ENCODE results near the gene ASTN2. TPM values are rescaled to one million over a fixed set of nuclear protein-coding genes. Genes with fewer than 3 reads are reported as not detected.

The ASTN2 gene
- total and polyA plus RNA-seq, 10 of the 15 experiments (the other 5 are each of a cell fraction or from before 2014, with no cell fraction given) = 1.4 to 15.7 (median 7.0) TPM

- intact Hi-C loops (cut with micrococcal nuclease; ENCODE audit: unreplicated experiment) = no loop called here
- FAIRE-seq (peak; percentile 65), DNase-seq (ENCODE audit: low read depth, low spot score) (no peak), ATAC-seq (no peak)
- no TSS peak for BruUV-seq (replicated peaks)
- no peak overlapping the region for H3K4me3 ChIP-seq
- in situ Hi-C loops (cut with MboI) = no loop called here
- H3K9me3 ChIP-seq (replicated peaks; ENCODE audit: control insufficient read depth, insufficient read depth, low read length) = no peaks in the 10 kb centered on the region
- H3K79me2 ChIP-seq (ENCODE audit: control insufficient read depth, insufficient read depth, low read length) = no peaks in the 10 kb centered on the region
- H3K4me2 ChIP-seq (ENCODE audit: control insufficient read depth, insufficient read depth) = no peak overlapping the region
- TF ChIP-seq RB1 (IDR thresholded peaks at IDR 0.05; ENCODE audit: borderline replicate concordance) (no peak), EGR1 (IDR thresholded peaks at IDR 0.05; ENCODE audit: borderline replicate concordance in 1 of 2, low read depth in 2 of 2, low read length in 2 of 2) (no peak), NRF1 (conservative IDR thresholded peaks at IDR 0.05; ENCODE audit: low read depth, low read length) (no peak)
- no peaks in the 10 kb centered on the region for H3K4me1 ChIP-seq (ENCODE audit: control insufficient read depth, insufficient read depth, low read length)
- ChIA-PET RAD21 (ENCODE audit: unreplicated experiment) (interaction anchor here (1.2 kb wide), 1 partner anchor 15 kb away, joined by 3 read pairs; no protein-coding TSS in a partner anchor), SMC1A (ENCODE audit: uncharacterized antibody, unreplicated experiment) (interaction anchor here (1.8 kb wide), 1 partner anchor 77 kb away, joined by 4 read pairs; no protein-coding TSS in a partner anchor), CTCF (no interaction called here), POLR2A (no interaction called here)
- no peaks in the 10 kb centered on the region for H3K36me3 ChIP-seq (ENCODE audit: control insufficient read depth in 2 of 2, insufficient read depth in 2 of 2, low read length in 1 of 2)
- no peaks in the 10 kb centered on the region for H4K20me1 ChIP-seq (ENCODE audit: control insufficient read depth, insufficient read depth)
- H2AFZ ChIP-seq (ENCODE audit: control insufficient read depth, low read depth, low read length) = no peak overlapping the region
- H3K9ac ChIP-seq (ENCODE audit: control insufficient read depth, insufficient read depth, low read length) = no peak overlapping the region
- WGBS (ENCODE audit: insufficient coverage, insufficient replicate concordance, low lambda C conversion rate, missing lambda C conversion rate) = 50% methylated on average over 4 of the region's 4 CpGs
- H3K27me3 ChIP-seq (replicated peaks in 1 of 2; ENCODE audit: control insufficient read depth in 2 of 2, insufficient read depth in 2 of 2, low read length in 1 of 2) = no peaks in the 10 kb centered on the region
- H3K27ac ChIP-seq (ENCODE audit: control insufficient read depth, insufficient read depth) = no peak overlapping the region
Observed at GRCh38 chr9:116434314-116434713, 980.5 kb downstream of the ASTN2 start.

- no peaks in the 10 kb centered on the region for H3K36me3 ChIP-seq (ENCODE audit: control insufficient read depth in 2 of 2, insufficient read depth in 2 of 2, low read length in 1 of 2)
- ATAC-seq = no peak
- no peaks in the 10 kb centered on the region for H3K9me3 ChIP-seq (replicated peaks; ENCODE audit: control insufficient read depth, insufficient read depth, low read length)
- no peaks in the 10 kb centered on the region for H3K79me2 ChIP-seq (ENCODE audit: control insufficient read depth, insufficient read depth, low read length)
- ChIA-PET POLR2A (no interaction called here), SMC1A (ENCODE audit: uncharacterized antibody, unreplicated experiment) (no interaction called here), RAD21 (ENCODE audit: unreplicated experiment) (no interaction called here), CTCF (no interaction called here)
- intact Hi-C loops (cut with micrococcal nuclease; ENCODE audit: unreplicated experiment) = no loop called here
- no peak for DNase-seq (ENCODE audit: low read depth, low spot score)
- H3K4me2 ChIP-seq (ENCODE audit: control insufficient read depth, insufficient read depth) = no peak overlapping the region
- H3K9ac ChIP-seq (ENCODE audit: control insufficient read depth, insufficient read depth, low read length) = no peak overlapping the region
- no TSS peak for BruUV-seq (replicated peaks)
- H3K27me3 ChIP-seq (replicated peaks in 1 of 2; ENCODE audit: control insufficient read depth in 2 of 2, insufficient read depth in 2 of 2, low read length in 1 of 2) = no peaks in the 10 kb centered on the region
- no peaks in the 10 kb centered on the region for H3K4me1 ChIP-seq (ENCODE audit: control insufficient read depth, insufficient read depth, low read length)
- in situ Hi-C loops (cut with MboI) = no loop called here
- H4K20me1 ChIP-seq (ENCODE audit: control insufficient read depth, insufficient read depth) = no peaks in the 10 kb centered on the region
- H3K27ac ChIP-seq (ENCODE audit: control insufficient read depth, insufficient read depth) = no peak overlapping the region
- 89% methylated on average over 1 of the region's 1 CpG for WGBS (ENCODE audit: insufficient coverage, insufficient replicate concordance, low lambda C conversion rate, missing lambda C conversion rate)
- FAIRE-seq = no peak
- H3K4me3 ChIP-seq = no peak overlapping the region
- no peak overlapping the region for H2AFZ ChIP-seq (ENCODE audit: control insufficient read depth, low read depth, low read length)
- no peak for TF ChIP-seq SMAD1 (IDR thresholded peaks at IDR 0.05; ENCODE audit: low read depth, partially characterized antibody)
- TF ChIP-seq ZBTB11 (CRISPR knock-in tag; IDR thresholded peaks at IDR 0.05) = no peak
- no peak for TF ChIP-seq NR2C2 (IDR thresholded peaks at IDR 0.05; ENCODE audit: borderline replicate concordance, control insufficient read depth, insufficient read length, low read depth)
- no peak for TF ChIP-seq RAD21 (IDR thresholded peaks at IDR 0.05; ENCODE audit: insufficient read depth, low read depth, low read length)
- no peak for TF ChIP-seq IKZF1 (conservative IDR thresholded peaks at IDR 0.05)
- TF ChIP-seq, protein P1, sequence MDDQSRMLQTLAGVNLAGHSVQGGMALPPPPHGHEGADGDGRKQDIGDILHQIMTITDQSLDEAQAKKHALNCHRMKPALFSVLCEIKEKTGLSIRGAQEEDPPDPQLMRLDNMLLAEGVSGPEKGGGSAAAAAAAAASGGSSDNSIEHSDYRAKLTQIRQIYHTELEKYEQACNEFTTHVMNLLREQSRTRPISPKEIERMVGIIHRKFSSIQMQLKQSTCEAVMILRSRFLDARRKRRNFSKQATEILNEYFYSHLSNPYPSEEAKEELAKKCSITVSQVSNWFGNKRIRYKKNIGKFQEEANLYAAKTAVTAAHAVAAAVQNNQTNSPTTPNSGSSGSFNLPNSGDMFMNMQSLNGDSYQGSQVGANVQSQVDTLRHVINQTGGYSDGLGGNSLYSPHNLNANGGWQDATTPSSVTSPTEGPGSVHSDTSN (IDR thresholded peaks at IDR 0.05; ENCODE audit: insufficient replicate concordance, low read depth, low read length) = no peak
- TF ChIP-seq ZZZ3 (IDR thresholded peaks at IDR 0.05; ENCODE audit: control insufficient read depth, insufficient read length, low read depth) = no peak
Observed at GRCh38 chr9:116432051-116432450, 982.8 kb downstream of the ASTN2 start.
